Endothelial cell of umbilical vein (primary cell): Measurements from ENCODE around the gene RGS2. TPM values are rescaled to one million over a fixed set of nuclear protein-coding genes. Genes with fewer than 3 reads are reported as not detected.
A peak's percentile ranks its signal among the peaks of the same experiment; 100 is the strongest.

ENCODE experiments used
- BruUV-seq: library from RNA; stranded (reverse); fragments of 400-500 nt; replicated peaks from 2 replicates; lab custom pipeline; 2021; lab: Mats Ljungman, UMichigan
- CTCF ChIA-PET: fragments of 300-600, 350-600 bp; sonication (Branson Sonifier 250); formaldehyde crosslinking; loops from one replicate; lab custom pipeline; 2021; ENCODE audit warnings: antibody characterized with exemption, inconsistent platforms; lab: Charles Lee
- POLR2A ChIA-PET: fragments of 300-600, 350-600 bp; sonication (Branson Sonifier 250); formaldehyde crosslinking; loops from one replicate; lab custom pipeline; 2021; ENCODE audit warnings: antibody characterized with exemption, inconsistent platforms; lab: Charles Lee
- DNase-seq: peaks from one replicate; pipeline ENCODE4 v3.0.0-alpha.2; 2011; ENCODE audit warnings: low read depth, low spot score
- FAIRE-seq: peaks from 2 replicates; lab custom pipeline; 2011; peaks lifted over from hg19 to GRCh38; lab: Jason Lieb, UNC
- H2AFZ ChIP-seq: 2 replicates; pipeline ENCODE4 v1.6.0; 2012; ENCODE audit warnings: low read depth, low read length, control low read depth, inconsistent platforms
- H3K27ac ChIP-seq: 2 replicates; pipeline ENCODE4 v1.5.1; 2011; ENCODE audit warnings: low read depth, mild to moderate bottlenecking, control low read depth, low read length, moderate library complexity; ENCODE audit not compliant: insufficient read depth
- H3K27me3 ChIP-seq, 2 experiments: 2 replicates each; pipeline versions ENCODE4 v1.6.0 to v1.6.1; 2011; ENCODE audit warnings: low read length in 2 of 2, mixed read lengths in 1 of 2; ENCODE audit not compliant: control insufficient read depth in 2 of 2, insufficient read depth in 2 of 2
- H3K36me3 ChIP-seq, 2 experiments: 2 replicates in 1 of 2; 3 replicates in 1 of 2; pipeline ENCODE4 v1.5.1; 2011; ENCODE audit warnings: low read length in 2 of 2, mild to moderate bottlenecking in 1 of 2, moderate library complexity in 1 of 2; ENCODE audit not compliant: control insufficient read depth in 2 of 2, insufficient read depth in 2 of 2; ENCODE audit errors: extremely low read depth in 1 of 2
- H3K4me1 ChIP-seq: 3 replicates; pipeline ENCODE4 v1.5.1; 2011; ENCODE audit warnings: mild to moderate bottlenecking, low read length; ENCODE audit not compliant: control insufficient read depth, insufficient read depth; ENCODE audit errors: extremely low read depth
- H3K4me2 ChIP-seq: 2 replicates; pipeline ENCODE4 v1.6.1; 2011; ENCODE audit warnings: low read length, control low read depth, mixed read lengths; ENCODE audit not compliant: insufficient read depth
- H3K4me3 ChIP-seq, 3 experiments: fragments of 200-600 bp in 1 of 3; sonication (generic), shearing (Covaris generic) in 1 of 3; replicated peaks in 1 of 3; 2 replicates each; pipeline ENCODE4 v1.5.1; 2011 to 2016; ENCODE audit warnings: control low read depth in 3 of 3, low read length in 3 of 3, mild to moderate bottlenecking in 2 of 3, inconsistent platforms in 1 of 3, low read depth in 1 of 3, moderate library complexity in 1 of 3; ENCODE audit not compliant: insufficient read depth in 1 of 3
- H3K79me2 ChIP-seq: 2 replicates; pipeline ENCODE4 v1.6.0; 2012; ENCODE audit warnings: low read length, inconsistent platforms; ENCODE audit not compliant: control insufficient read depth, insufficient read depth
- H3K9ac ChIP-seq: replicated peaks from 2 replicates; pipeline ENCODE3; 2011; ENCODE audit warnings: low read length, control low read depth; ENCODE audit not compliant: insufficient read depth; ENCODE audit errors: extremely low read depth
- H3K9me1 ChIP-seq: replicated peaks from 3 replicates; pipeline ENCODE4 v1.6.0; 2011; ENCODE audit warnings: mild to moderate bottlenecking, low read length; ENCODE audit not compliant: control insufficient read depth, insufficient read depth; ENCODE audit errors: extremely low read depth
- H3K9me3 ChIP-seq: replicated peaks from 2 replicates; pipeline ENCODE4 v1.5.1; 2012; ENCODE audit warnings: low read length, inconsistent platforms; ENCODE audit not compliant: control insufficient read depth, insufficient read depth
- H4K20me1 ChIP-seq: replicated peaks from 2 replicates; pipeline ENCODE3; 2011; ENCODE audit warnings: mild to moderate bottlenecking, low read length; ENCODE audit not compliant: control insufficient read depth, insufficient read depth; ENCODE audit errors: extremely low read depth
- EZH2 ChIP-seq: IDR thresholded peaks from 2 replicates; pipeline ENCODE4 v1.6.1; 2012; ENCODE audit warnings: borderline replicate concordance, low read depth, mild to moderate bottlenecking, moderate library complexity, low read length, inconsistent platforms; ENCODE audit not compliant: severe bottlenecking
- FOS ChIP-seq: IDR thresholded peaks from 2 replicates; pipeline ENCODE4 v1.6.1; 2011; ENCODE audit warnings: mild to moderate bottlenecking, low read length, moderate library complexity, borderline replicate concordance; ENCODE audit not compliant: insufficient read depth
- GATA2 ChIP-seq: IDR thresholded peaks from 2 replicates; pipeline ENCODE4 v1.7.0; 2011; ENCODE audit warnings: low read depth, mild to moderate bottlenecking, moderate library complexity, mixed read lengths, low read length; ENCODE audit not compliant: insufficient read length, insufficient read depth
- JUN ChIP-seq: IDR thresholded peaks from 2 replicates; pipeline ENCODE4 v1.6.1; 2011; ENCODE audit warnings: borderline replicate concordance, low read depth; ENCODE audit not compliant: insufficient read length, insufficient read depth
- MYC ChIP-seq: IDR thresholded peaks from one replicate; pipeline ENCODE4 v1.6.1; 2011; ENCODE audit warnings: mild to moderate bottlenecking, low read depth, low read length
- POLR2A ChIP-seq: IDR thresholded peaks from 2 replicates; pipeline ENCODE4 v1.6.1; 2012; ENCODE audit warnings: low read depth, mild to moderate bottlenecking, control low read depth, low read length
- POLR2AphosphoS5 ChIP-seq: IDR thresholded peaks from 2 replicates; pipeline ENCODE4 v1.6.1; 2012; ENCODE audit warnings: low read depth, mild to moderate bottlenecking, control low read depth, low read length, moderate library complexity; ENCODE audit not compliant: insufficient read depth
- dilution Hi-C: fragments of 300-500 bp; cut with MboI; formaldehyde crosslinking; loops from one replicate; pipeline ENCODE4 v1.15.0; 2019; ENCODE audit warnings: low sequenced_read_pairs; ENCODE audit not compliant: extremely low pct_ligation_motif_present
- intact Hi-C: fragments of 100-400 bp; cut with micrococcal nuclease; formaldehyde crosslinking; loops from one replicate; pipeline ENCODE4 v1.10.0; 2022
- polyA plus RNA-seq, 4 experiments: library from polyadenylated mRNA; depleted of rRNA in 3 of 4; stranded (reverse) in 3 of 4; unstranded in 1 of 4; fragments of >200 nt; gene quantifications; 2 replicates each; pipeline versions ENCODE4 v1.2.1 to v1.2.3, GENCODE V29; 2011 to 2012; ENCODE audit warnings: missing spikeins in 1 of 4
- total RNA-seq: library from RNA; stranded (reverse); gene quantifications from 2 replicates; pipeline ENCODE4 v1.2.3, GENCODE V29; 2021
- TF ChIP-seq, protein P1 (sequence below): IDR thresholded peaks from 2 replicates; pipeline ENCODE4 v1.6.1; 2011; ENCODE audit not compliant: insufficient read depth, insufficient read length
- TF ChIP-seq, protein P2 (sequence below), 2 donors: IDR thresholded peaks; 1 replicate in 1 of 2; 2 replicates in 1 of 2; pipeline ENCODE4 v1.5.1; 2011; ENCODE audit warnings: low read length in 2 of 2, mild to moderate bottlenecking in 2 of 2, moderate library complexity in 2 of 2, control low read depth in 1 of 2, inconsistent platforms in 1 of 2, low read depth in 1 of 2; ENCODE audit not compliant: insufficient read depth in 1 of 2; ENCODE audit errors: extremely low read depth in 1 of 2

RGS2 gene
- total and polyA plus RNA-seq, 2 donors (not counting 3 experiments of a cell fraction or from before 2014, with no cell fraction given), result 6.1 to 9.1 TPM

DNA sequence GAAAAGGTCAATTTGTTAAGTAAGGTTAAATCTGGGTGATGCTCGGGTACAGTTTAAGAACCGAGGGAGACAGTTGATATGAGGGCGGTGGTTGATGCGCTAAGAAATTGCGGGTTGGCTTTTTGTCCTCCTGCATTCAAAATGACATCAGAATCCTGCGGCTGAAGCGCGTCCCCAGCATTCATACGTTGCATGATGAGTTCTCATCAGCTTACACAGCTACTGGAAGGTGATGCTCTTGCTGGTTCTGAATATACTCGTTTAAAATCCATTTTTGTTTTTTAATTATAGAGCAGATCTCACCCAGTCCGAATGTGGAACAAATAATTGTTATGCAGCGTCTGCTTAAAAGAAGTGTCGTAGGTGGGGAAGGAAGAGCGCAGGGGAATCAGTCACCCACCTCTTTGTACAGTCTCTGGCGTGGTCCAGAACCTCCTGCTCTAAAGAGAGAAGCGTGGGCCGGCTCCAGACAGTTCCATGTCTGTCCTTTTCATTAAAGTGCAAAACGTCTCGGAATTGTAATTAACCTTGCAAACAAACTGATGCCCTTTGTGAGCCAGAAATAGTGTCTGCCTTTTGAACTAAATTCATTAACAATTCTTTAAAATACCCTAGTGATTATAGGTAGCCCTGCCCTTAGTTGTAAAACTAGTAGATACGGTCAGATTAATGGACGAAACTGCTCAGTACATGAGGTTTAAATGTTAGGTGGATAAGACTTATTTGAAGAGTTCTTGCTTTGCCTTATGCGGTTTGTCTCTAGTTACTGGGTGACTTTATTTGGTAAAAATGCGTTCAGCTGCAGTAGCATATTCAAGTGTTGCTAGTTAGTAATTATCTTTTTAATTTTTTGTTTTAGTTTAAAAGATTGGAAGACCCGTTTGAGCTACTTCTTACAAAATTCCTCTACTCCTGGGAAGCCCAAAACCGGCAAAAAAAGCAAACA, 741 bp downstream of the RGS2 start:
- ChIA-PET POLR2A (interaction anchor here (0.7 to 2.9 kb wide), 7 partner anchors 142 to 356 kb away, joined by 3 to 11 read pairs (median 8); no protein-coding TSS in a partner anchor), CTCF (interaction anchor here (1.0 to 14.8 kb wide), 5 partner anchors 39 to 335 kb away, joined by 3 to 550 read pairs (median 4); no protein-coding TSS in a partner anchor)
- DNase-seq (peak; percentile 68), FAIRE-seq (peak; percentile 66)
- peak overlapping the region; percentile 89 for H3K4me2 ChIP-seq
- no peaks in the 10 kb centered on the region for H4K20me1 ChIP-seq
- peaks cover 15% of the 10 kb centered on the region for H3K79me2 ChIP-seq
- TF ChIP-seq POLR2A (no peak), MYC (no peak), JUN (no peak)
- dilution Hi-C loops, result loop anchor here (25.0 kb wide), 2 partner anchors 203 to 322 kb away; no protein-coding TSS in a partner anchor
- peak overlapping the region; percentile 87 for H3K9ac ChIP-seq
- peaks cover 0 to 2% of the 10 kb centered on the region in 2 experiments for H3K36me3 ChIP-seq
- no peaks in the 10 kb centered on the region for H3K9me3 ChIP-seq
- no peaks in the 10 kb centered on the region for H3K27me3 ChIP-seq
- H3K4me1 ChIP-seq, result peaks cover 38% of the 10 kb centered on the region
- peak overlapping the region; percentile 71 to 87 (median 74) for H3K4me3 ChIP-seq
- intact Hi-C loops, result loop anchor here (1.0 to 5.0 kb wide), 3 partner anchors 143 to 373 kb away; no protein-coding TSS in a partner anchor
- H2AFZ ChIP-seq, result peak overlapping the region; percentile 26
- BruUV-seq, result TSS peak; percentile 74
- peak overlapping the region; percentile 68 for H3K27ac ChIP-seq
- no peaks in the 10 kb centered on the region for H3K9me1 ChIP-seq

DNA sequence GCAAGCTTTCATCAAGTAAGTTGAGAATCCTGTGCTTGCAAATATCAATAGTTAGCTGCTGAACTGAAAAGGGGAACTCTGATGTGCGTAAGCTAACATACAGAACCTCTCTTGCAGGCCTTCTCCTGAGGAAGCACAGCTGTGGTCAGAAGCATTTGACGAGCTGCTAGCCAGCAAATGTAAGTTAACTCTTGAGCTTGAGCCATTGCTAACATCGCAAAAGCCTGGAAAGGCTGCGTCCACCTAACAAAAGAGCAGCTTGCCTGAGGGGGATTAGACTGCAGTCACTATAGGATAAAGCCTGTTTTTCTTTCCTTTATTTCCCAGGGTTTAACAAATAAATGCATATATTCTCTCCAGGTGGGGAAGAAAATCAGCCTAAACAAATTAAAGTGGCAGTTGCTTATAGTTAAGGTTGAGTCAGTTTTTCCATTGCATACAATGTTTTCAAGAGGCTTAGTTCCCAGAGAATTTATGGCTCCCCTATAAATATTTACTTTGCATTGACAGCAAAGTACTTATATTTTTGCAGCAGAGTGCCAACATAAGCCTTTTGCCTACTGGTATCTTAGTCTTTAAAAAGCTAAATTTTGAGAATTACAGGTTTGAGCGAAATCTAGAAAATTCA, 1.5 kb downstream of the RGS2 start:
- Histone ChIP-seq H2AFZ (no peak overlapping the region), H3K36me3 (peaks cover 0 to 2% of the 10 kb centered on the region in 2 experiments), H3K9ac (peak overlapping the region; percentile 36), H3K9me3 (no peaks in the 10 kb centered on the region), H3K9me1 (no peaks in the 10 kb centered on the region), H3K79me2 (peaks cover 15% of the 10 kb centered on the region), H3K4me1 (peaks cover 38% of the 10 kb centered on the region), H3K4me2 (peak overlapping the region; percentile 89), H3K27me3 (no peaks in the 10 kb centered on the region), H4K20me1 (no peaks in the 10 kb centered on the region), H3K4me3 (peak overlapping the region in 2 of 3 experiments; percentile 74 to 87), H3K27ac (no peak overlapping the region)
- dilution Hi-C loops, result loop anchor here (25.0 kb wide), 2 partner anchors 202 to 323 kb away; no protein-coding TSS in a partner anchor
- no peak for TF ChIP-seq FOS
- no peak for TF ChIP-seq GATA2
- TF ChIP-seq JUN, result no peak
- TF ChIP-seq MYC, result no peak
- TF ChIP-seq, protein P1, sequence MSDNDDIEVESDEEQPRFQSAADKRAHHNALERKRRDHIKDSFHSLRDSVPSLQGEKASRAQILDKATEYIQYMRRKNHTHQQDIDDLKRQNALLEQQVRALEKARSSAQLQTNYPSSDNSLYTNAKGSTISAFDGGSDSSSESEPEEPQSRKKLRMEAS, result no peak
- TF ChIP-seq POLR2A, result no peak
- no peak for TF ChIP-seq POLR2AphosphoS5
- TF ChIP-seq EZH2, result no peak
- TF ChIP-seq, protein P2, sequence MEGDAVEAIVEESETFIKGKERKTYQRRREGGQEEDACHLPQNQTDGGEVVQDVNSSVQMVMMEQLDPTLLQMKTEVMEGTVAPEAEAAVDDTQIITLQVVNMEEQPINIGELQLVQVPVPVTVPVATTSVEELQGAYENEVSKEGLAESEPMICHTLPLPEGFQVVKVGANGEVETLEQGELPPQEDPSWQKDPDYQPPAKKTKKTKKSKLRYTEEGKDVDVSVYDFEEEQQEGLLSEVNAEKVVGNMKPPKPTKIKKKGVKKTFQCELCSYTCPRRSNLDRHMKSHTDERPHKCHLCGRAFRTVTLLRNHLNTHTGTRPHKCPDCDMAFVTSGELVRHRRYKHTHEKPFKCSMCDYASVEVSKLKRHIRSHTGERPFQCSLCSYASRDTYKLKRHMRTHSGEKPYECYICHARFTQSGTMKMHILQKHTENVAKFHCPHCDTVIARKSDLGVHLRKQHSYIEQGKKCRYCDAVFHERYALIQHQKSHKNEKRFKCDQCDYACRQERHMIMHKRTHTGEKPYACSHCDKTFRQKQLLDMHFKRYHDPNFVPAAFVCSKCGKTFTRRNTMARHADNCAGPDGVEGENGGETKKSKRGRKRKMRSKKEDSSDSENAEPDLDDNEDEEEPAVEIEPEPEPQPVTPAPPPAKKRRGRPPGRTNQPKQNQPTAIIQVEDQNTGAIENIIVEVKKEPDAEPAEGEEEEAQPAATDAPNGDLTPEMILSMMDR (IDR thresholded peaks at IDR 0.05; ENCODE audit: extremely low read depth in 1 of 2, insufficient read depth in 1 of 2, low read depth in 1 of 2, low read length in 2 of 2), result no peak
- peak; percentile 47 for DNase-seq
- no TSS peak for BruUV-seq
- intact Hi-C loops, result no loop called here
- ChIA-PET POLR2A (interaction anchor here (0.6 to 2.9 kb wide), 5 partner anchors 141 to 208 kb away, joined by 3 to 11 read pairs (median 9); no protein-coding TSS in a partner anchor), CTCF (interaction anchor here (1.0 to 14.8 kb wide), 5 partner anchors 10 to 333 kb away, joined by 3 to 550 read pairs (median 4); no protein-coding TSS in a partner anchor)
- no peak for FAIRE-seq
